ENCODE results near the gene NFXL1.

Gene NFXL1

DNA sequence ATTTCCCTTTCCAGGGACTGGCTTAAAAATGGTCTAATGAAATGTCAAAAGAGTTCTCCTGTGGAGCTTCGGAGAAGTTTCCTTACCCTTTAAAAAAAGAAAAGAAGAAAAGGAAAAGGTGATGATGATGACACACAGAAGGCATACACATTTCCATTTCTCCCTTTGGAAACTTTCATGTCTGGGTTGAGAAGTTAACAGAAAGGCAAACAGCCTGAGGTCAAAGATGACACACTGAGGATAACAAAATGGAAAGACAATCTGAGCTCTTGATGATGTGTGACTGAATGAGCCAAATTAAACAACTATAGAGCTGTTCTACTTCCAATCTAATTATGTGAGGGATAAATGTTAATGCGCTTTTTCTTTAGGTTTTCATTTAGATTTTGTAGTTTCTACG, 32.2 kb downstream of the NFXL1 start:
- DNase-seq: no peak

DNA sequence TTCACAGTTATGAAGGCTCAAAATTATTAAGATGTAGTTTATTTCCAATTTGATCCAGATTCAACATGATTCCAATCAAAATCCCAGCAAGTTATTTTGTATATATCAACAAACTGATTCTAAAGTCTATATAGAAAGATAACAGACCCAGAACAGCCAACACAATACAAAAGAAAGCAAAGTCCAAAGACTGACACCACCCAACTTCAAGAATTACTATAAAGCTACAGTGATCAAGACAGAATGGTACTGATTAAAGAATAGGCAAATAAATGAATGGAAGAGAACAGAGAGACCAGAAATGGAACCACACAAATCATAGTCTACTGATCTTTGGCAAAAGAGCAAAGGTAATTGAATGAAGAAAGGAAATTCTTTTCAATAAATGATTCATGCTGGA, 34.9 kb downstream of the NFXL1 start:
- no peak for DNase-seq

- DNase-seq: no peak
These were observed 37.4 kb downstream of the NFXL1 start for GRCh38 chr4:47876784-47877546.

- DNase-seq: no peak
These were observed 38.1 kb downstream of the NFXL1 start for GRCh38 chr4:47876310-47876709.

DNA sequence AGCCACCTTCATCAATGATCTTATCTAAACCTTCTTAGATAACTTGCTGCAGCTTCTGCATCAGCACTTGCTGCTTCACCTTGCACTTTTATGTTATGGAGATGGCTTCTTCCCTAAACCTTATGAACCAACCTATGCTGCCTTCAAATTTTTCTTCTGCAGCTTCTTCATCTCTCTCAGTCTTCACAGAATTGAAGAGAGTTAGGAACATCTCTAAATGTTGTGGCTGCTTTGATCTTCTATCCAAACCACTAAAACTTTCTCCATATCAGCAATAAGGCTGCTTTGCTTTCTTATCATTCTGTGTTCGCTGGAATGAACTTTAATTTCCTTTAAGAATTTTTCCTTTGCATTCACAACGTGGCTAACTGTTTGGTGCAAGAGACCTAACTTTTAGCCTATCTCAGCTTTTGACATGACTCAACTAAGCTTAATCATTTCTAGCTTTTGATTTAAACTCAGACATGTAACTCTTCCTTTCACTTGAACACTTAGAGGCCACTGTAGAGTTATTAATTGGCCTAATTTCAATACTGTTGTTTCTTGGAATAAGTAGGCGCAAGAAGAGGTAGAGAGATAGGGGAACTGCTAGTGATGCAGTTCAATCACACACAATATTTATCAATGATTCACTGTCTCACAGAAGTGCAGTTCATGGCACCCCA, 40.4 kb downstream of the NFXL1 start:
- no peak for DNase-seq

DNA sequence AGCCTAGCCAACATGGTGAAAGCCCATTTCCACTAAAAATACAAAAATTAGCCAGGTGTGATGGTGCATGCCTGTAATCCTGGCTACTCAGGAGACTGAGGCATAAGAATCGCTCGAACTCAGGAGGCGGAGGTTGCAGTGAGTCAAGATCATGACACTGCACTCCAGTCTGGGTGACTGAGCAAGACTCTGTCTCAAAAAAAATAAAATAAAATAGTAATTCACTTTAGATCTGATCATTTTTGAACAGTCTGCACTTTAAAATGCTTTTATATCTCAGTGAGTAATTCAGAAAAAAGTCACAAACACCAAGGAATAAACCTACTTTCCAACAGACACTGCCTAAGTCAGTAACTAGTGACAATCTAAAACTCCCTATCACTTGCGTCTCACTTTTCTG, 50.9 kb downstream of the NFXL1 start:
- DNase-seq: no peak

DNA sequence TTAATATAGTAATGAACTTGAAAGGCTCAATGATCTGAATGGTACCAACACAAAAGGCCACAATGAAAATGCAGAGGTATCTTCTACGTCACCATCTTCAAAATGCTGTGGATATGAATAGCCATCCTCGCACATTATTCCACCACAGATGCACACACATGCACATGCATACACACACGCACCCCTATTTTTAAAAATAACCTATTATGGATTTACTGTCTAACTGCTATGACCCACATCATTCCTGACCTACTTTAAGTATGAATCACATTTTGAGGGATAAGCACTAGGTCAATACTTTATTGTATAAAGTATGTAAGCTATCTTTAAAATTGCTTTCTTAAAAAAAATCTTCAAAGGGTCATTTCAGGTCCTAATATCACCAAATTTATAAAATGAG, 52.1 kb downstream of the NFXL1 start:
- DNase-seq: no peak

DNA sequence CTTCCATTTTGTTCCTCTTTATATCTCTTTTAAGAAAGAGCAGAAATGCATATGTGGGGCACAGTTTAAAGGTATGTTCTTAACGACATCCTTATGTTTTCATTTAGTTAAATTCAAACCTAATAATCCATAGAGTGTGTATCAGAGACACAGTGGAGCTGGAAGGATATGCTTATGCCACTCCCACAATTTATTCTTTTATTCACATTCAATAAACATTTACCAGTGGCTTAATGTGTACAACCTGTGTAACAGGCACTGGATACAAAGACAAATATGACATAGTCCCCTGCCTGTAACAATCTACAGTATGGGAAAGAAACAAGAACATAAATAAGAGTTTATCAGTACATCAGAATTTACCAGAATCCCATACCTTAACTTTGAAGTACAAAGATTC, 54.1 kb downstream of the NFXL1 start:
- DNase-seq: no peak

- no peak for DNase-seq
These were observed 56.4 kb downstream of the NFXL1 start for GRCh38 chr4:47858006-47858405.

- DNase-seq: no peak
These were observed 57.7 kb downstream of the NFXL1 start for GRCh38 chr4:47856713-47857112.

DNA sequence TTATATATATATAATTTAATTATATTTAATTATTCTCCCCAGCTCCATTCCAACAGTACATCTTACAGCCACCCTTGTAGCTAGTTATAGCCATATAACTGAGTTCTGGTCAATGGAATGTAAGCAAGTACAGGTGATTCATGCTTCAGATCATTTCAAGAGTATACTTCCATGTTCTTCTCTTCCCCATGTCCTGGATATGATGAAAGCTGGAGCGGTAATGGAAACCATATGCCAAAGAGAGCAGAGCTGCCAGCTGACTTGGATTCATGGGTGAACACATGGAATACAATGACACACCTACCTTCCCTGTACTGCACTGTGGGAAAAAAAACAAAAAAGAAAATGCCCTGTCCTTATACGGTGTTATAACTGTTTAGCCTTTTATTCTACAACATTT, 59.0 kb downstream of the NFXL1 start:
- DNase-seq: no peak

DNA sequence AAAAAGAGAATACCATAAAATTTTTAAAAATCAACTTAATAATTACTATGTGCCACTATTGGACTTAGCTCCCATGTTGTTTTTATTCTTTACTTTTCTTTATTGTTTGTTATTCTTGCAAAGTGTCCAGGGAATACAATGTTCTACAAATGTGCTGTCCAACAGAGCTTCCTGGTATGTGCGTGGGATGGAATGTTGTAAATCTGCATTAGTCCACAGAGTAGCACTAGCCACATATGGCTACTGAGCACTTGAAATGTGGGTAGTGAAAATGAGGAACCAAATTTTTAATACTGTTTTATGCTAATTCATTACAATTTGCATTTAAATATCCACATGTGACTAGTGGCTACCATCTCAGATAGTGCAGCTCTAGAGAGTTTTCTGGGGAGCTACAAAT, 62.2 kb downstream of the NFXL1 start:
- DNase-seq: no peak

GRCh38 chr4:47849466-47849865, 64.9 kb downstream of the NFXL1 start:
- no peak for DNase-seq

DNA sequence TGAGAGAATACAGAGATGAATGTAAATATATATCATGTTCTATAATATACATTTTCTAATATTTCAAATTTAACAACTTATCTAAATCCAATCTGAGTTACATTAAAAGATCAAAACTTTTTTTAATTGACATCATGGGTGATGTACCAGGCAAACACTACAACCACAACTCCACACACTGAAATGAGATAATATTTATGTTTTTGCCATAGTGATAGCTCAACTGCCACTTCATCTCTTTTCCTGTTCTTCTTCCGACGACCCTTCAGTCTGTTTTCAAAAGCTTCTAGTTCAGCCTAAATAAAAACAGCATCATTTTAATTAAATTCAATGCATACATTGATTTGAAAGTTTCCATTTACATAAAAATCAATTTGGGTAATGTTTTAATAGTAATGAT, 66.3 kb downstream of the NFXL1 start:
- no peak for DNase-seq

DNA sequence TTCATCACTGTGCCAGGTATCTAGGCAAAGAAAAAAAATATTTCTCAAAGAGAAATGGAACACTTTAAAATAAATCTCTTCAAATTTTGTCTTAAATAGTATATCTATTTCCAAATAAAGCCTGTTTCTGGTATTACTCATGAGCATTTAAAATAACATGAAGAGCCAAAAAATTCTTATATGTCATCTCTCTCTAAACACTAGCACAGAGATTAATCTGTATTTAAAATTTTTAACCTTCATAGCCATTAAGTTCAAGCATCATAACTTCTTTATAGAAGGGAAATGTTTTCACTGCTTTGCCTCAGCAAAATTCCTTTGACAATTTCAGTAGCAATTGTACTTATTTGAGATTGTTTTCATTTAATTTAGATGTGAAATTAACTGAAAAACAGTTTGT, 71.4 kb downstream of the NFXL1 start:
- no peak for DNase-seq

GRCh38 chr4:47840291-47840690, 74.1 kb downstream of the NFXL1 start:
- DNase-seq: no peak

DNA sequence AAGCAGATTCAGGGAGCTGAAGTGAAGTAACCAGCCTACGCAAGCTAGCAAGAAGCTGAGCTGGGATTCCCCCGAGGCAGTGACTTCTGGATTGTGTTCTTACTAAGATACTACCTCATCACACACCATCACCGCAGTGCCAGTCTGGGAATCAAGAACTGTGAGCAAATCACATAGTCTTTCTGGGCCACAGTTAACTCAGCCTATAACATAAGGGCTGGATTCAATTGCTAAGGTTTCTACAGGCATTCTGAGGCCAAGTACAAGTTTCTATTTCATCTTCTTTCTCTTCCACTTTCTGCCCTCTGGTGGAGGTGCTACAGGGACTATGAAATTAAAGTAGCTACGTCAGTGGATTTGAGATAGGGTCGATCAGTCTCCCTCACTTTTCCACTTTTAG, 75.1 kb downstream of the NFXL1 start:
- no peak for DNase-seq

DNA sequence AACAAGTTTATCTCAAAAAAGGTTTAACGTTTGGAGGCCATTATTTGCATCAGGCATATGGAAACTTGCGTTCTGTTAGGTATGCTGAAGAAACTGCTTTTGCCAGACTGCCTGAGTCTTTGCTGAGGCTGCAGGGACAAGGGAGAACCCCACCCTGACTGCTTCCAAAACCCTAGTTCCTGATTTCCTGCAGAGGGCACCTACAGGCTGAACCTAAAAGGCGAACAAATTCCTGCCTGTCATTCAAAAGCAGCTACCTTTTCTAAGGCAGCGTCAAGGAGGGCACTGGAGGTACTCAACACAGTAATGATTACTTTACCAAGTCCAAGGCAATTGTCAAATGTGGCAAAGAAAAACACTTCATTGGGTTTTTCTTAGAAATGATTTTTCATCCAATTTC, 75.9 kb downstream of the NFXL1 start:
- DNase-seq: no peak

DNA sequence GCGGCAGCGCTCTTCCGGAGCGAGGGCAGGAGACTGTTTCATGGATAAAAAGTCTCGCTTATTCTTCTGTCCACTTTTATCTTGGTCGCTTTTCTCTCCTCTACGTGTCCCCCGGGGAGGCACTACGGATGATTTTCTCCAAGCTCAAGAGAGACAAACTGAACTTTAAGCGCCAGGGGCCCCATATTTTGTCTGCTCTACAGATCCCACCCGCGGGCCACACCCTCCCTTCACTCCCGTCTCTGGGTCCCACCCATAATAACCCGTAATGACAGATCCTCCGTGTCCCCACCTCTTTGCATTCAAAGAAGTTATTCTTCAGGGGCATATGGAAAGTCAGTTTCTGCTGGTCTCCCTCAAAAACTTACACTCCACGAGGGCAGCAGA, 76.5 kb downstream of the NFXL1 start, which contains the start of gene CORIN:
CORIN (minus strand) TSS at position 160 of the 387 bp plus-strand sequence; CDS start at position 42, 118 bp downstream.
- DNase-seq: no peak

- no peak for DNase-seq
These were observed 77.1 kb downstream of the NFXL1 start for GRCh38 chr4:47837094-47837907.

GRCh38 chr4:47836641-47837093, 77.7 kb downstream of the NFXL1 start:
- peak; percentile 40 for DNase-seq

GRCh38 chr4:47835494-47835893, 78.9 kb downstream of the NFXL1 start:
- no peak for DNase-seq

DNA sequence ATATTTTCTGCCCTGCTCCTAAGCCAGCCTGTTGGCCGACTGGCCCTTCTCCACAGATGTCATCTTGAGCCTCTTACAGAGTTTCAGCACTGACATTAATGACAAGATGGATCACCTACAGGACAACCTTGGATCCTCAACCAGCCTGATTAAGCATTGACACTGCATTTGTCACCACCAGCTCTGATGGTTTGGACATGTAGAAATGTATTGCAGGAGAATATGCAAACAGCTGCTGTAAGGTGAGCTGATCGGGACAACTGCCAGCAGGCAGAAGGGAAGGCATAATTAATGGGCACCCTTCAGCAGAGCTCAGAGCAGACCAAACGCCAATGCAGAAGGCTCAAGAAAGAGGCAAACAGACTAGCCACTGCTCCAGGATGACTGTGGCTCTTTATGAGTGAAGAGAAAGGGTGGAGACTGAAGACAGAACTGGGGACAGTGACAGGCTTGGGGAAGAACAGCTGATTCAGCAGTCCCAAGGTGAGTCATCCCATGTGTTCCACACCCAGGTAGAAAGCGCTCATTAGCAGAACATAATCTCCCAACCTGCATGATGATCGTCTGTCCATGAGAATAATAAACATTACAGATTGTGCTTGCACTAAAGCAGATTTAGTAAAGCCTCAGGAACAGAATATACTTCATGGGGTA, 83.2 kb downstream of the NFXL1 start:
- no peak for DNase-seq

All from T1000 (cell line).